Measurements from ENCODE around the gene TIPARP.

TIPARP gene

DNA sequence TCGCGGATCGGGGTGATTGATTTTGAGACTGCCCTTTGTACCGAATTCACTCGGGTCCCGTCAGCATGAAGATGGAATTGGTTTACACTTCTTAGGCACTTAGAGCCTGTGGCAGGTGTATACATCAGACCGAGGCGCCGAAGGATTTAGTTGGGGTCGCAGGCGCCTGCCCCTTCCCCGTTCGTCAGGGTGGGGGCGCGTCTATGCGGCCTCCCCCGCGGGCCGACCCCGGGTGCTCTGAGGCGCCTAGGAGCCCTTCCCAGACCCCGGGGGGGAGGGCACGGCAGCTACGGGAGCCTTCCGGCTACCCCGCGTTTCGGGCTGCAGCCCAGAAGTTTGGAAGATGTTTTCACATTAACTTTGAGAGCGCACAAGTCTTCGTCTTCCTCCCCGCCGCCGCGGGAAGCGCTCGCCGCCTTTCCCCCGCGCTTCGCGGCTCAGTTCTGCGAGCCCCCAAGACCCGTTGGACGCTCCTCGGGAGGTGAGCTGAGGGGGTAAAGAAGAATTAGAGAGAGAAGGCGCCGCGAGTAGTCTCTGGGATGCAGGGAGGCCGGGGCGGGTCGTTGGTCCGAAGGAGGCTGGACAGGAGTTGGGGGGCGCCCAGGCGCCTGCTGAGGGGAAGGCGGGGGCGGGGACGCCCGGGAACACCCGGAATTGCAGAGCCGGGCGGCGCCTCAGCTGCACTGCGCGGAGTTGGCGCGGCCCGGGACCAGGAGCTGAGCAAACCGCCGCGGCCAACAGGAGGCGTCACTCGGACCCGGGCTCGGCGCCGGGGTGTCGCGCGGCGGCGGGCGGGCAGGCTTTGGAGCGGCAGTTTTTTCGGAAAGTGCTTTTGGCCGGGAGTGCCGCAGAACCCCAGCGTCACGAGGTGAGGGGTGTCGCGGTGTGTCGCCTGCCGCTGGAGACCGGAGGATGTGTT is 780 bp downstream of the TIPARP start:
- no peaks in the 10 kb centered on the region for H3K27me3 Mint-ChIP-seq (ENCODE audit: low read depth)
- peak overlapping the region; percentile 79 to 98 (median 97) for H3K27ac Mint-ChIP-seq
- peaks cover 42% of the 10 kb centered on the region for H3K4me1 Mint-ChIP-seq
- peaks cover 18% of the 10 kb centered on the region for H3K36me3 Mint-ChIP-seq (ENCODE audit: low read depth)
- H3K9me3 Mint-ChIP-seq, result no peaks in the 10 kb centered on the region
- TF ChIP-seq, protein P1, sequence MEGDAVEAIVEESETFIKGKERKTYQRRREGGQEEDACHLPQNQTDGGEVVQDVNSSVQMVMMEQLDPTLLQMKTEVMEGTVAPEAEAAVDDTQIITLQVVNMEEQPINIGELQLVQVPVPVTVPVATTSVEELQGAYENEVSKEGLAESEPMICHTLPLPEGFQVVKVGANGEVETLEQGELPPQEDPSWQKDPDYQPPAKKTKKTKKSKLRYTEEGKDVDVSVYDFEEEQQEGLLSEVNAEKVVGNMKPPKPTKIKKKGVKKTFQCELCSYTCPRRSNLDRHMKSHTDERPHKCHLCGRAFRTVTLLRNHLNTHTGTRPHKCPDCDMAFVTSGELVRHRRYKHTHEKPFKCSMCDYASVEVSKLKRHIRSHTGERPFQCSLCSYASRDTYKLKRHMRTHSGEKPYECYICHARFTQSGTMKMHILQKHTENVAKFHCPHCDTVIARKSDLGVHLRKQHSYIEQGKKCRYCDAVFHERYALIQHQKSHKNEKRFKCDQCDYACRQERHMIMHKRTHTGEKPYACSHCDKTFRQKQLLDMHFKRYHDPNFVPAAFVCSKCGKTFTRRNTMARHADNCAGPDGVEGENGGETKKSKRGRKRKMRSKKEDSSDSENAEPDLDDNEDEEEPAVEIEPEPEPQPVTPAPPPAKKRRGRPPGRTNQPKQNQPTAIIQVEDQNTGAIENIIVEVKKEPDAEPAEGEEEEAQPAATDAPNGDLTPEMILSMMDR (IDR thresholded peaks at IDR 0.05; ENCODE audit: unreplicated experiment in 3 of 3), result peak; percentile 39 to 70 (median 51)
- peak overlapping the region; percentile 91 to 99 (median 98) for H3K4me3 Mint-ChIP-seq

DNA sequence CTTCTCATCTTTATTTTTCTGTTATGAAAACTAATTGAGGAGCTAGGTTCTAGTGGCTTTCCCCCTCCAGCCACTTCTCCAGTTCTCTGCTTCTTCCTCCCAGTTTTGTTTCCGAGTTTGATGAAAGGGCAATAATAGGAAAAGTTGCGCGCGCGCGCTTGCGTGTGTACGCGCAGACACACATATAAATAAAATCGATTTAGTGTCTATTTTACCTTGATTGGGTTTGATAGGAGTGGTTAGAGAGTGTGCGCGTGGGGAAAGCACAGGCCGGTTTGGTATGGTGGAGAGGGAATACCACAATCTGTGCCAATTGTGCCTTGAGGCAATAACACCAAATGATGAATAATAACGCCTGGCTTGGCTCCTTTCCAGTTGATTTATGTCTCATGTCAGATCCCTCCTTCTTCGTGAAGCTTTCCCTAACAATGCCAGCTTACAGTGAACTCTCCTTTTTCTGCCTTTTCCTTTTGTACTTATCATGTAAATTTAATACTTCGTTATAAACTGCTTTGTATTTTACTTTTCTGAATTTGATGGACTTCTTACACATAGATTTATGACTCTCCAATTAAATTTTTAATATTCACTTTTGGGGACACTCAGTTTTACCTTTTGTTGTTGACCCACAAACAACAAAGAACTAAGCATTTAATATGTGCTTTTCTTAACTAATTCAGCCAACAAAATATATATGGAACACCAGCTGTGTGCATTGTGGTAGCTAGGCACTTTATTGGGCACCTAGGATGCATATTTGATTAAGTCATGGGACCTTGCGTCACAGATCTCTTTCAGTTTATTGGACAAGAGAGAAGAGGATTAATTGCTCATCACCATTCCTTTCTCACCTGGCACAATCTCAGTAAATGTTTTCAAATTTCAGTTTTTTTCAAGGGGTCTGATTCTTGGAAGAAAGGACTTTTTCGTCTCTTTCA is 1.7 kb downstream of the TIPARP start:
- H3K9me3 Mint-ChIP-seq, result no peaks in the 10 kb centered on the region
- H3K27me3 Mint-ChIP-seq (ENCODE audit: low read depth), result no peaks in the 10 kb centered on the region
- peak overlapping the region; percentile 79 to 98 (median 79) for H3K27ac Mint-ChIP-seq
- H3K4me1 Mint-ChIP-seq, result peaks cover 51% of the 10 kb centered on the region
- TF ChIP-seq, protein P1 (IDR thresholded peaks at IDR 0.05; ENCODE audit: unreplicated experiment in 3 of 3), result no peak
- peak overlapping the region; percentile 91 to 99 (median 98) for H3K4me3 Mint-ChIP-seq
- H3K36me3 Mint-ChIP-seq (ENCODE audit: low read depth), result peaks cover 24% of the 10 kb centered on the region

DNA sequence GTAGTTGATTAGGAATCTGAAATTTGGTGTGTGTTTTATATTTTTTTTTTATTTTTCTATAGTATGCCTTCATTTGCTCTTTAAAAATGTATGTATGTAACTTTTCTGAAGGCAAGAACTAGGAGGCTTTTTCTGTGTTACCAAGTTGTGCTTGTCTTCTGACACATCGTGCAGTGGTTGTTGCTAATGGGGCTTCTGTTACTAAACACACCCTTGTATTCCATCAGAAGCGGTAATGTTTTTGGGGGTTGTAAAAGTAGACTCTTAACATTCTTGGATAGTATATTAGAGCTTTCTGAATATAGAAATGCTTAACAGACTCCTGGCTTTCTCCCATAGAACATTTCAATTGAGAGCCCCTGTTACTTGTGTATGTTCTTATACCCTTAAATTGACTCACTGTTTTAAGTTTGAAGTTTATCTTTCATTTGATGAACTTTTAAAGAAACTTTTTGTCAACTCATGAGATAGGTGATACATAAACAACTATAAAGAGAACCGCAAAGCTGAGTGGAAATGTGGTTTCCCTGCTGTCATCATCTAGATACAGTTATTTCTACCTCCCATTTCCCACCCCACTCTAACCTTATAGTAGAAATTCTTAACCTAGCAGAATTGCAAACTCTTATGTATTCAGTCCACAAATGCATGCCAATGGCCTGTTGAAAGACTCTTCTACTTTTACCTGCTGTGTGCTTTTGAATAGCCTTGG is 2.5 kb downstream of the TIPARP start:
- Mint-ChIP-seq H3K9me3 (no peaks in the 10 kb centered on the region), H3K27me3 (ENCODE audit: low read depth) (no peaks in the 10 kb centered on the region), H3K4me3 (peak overlapping the region; percentile 91 to 99 (median 98))

DNA sequence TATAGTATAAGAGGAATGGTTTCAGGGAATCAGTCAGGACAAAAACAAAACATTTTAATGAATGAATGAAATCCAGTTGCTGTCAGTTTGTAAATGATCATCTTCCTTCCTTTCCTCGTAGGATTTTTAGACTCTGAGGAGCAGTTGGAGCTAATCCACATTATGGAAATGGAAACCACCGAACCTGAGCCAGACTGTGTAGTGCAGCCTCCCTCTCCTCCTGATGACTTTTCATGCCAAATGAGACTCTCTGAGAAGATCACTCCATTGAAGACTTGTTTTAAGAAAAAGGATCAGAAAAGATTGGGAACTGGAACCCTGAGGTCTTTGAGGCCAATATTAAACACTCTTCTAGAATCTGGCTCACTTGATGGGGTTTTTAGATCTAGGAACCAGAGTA is 3.1 kb downstream of the TIPARP start:
- TF ChIP-seq, protein P1 (IDR thresholded peaks at IDR 0.05; ENCODE audit: unreplicated experiment in 3 of 3), result no peak
- no peak overlapping the region for H3K27ac Mint-ChIP-seq
- peaks cover 24% of the 10 kb centered on the region for H3K36me3 Mint-ChIP-seq (ENCODE audit: low read depth)
- H3K27me3 Mint-ChIP-seq (ENCODE audit: low read depth), result no peaks in the 10 kb centered on the region
- peaks cover 65% of the 10 kb centered on the region for H3K4me1 Mint-ChIP-seq
- peak overlapping the region; percentile 91 to 99 (median 98) for H3K4me3 Mint-ChIP-seq
- H3K9me3 Mint-ChIP-seq, result no peaks in the 10 kb centered on the region

More for the DNA sequence above, 2.5 kb downstream of the TIPARP start:
- Mint-ChIP-seq H3K27ac (peak overlapping the region; percentile 19 to 79 (median 39)), H3K4me1 (peaks cover 59% of the 10 kb centered on the region), H3K36me3 (ENCODE audit: low read depth) (peaks cover 24% of the 10 kb centered on the region)
- TF ChIP-seq, protein P1 (IDR thresholded peaks at IDR 0.05; ENCODE audit: unreplicated experiment in 3 of 3), result no peak

DNA sequence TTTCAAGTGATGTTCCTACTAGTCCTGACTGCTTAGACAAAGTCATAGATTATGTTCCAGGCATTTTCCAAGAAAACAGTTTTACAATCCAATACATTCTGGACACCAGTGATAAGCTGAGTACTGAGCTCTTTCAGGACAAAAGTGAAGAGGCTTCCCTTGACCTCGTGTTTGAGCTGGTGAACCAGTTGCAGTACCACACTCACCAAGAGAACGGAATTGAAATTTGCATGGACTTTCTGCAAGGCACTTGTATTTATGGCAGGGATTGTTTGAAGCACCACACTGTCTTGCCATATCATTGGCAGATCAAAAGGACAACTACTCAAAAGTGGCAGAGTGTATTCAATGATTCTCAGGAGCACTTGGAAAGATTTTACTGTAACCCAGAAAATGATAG is 3.8 kb downstream of the TIPARP start:
- Mint-ChIP-seq H3K27ac (no peak overlapping the region), H3K36me3 (ENCODE audit: low read depth) (peaks cover 24% of the 10 kb centered on the region), H3K4me3 (peak overlapping the region; percentile 91 to 99 (median 98)), H3K4me1 (peaks cover 69% of the 10 kb centered on the region), H3K9me3 (no peaks in the 10 kb centered on the region), H3K27me3 (ENCODE audit: low read depth) (no peaks in the 10 kb centered on the region)
- TF ChIP-seq, protein P1 (IDR thresholded peaks at IDR 0.05; ENCODE audit: unreplicated experiment in 3 of 3), result no peak
